Large intestine (tissue), 3 donors: ENCODE results near the gene TMPRSS4. TPM values are rescaled to one million over a fixed set of nuclear protein-coding genes. Genes with fewer than 3 reads are reported as not detected.
A peak's percentile ranks its signal among the peaks of the same experiment; 100 is the strongest.

ENCODE experiments used
- DNase-seq, 2 donors: peaks; one replicate each; pipeline versions ENCODE4 v3.0.0 to v3.0.0-alpha.2; 2013
- H3K27ac ChIP-seq: one replicate; pipeline ENCODE4 v1.5.1; 2013; ENCODE audit warnings: low read length
- H3K27me3 ChIP-seq: 2 replicates; pipeline ENCODE4 v1.6.1; 2013; ENCODE audit warnings: low read length; ENCODE audit not compliant: control insufficient read depth, insufficient read depth
- H3K36me3 ChIP-seq: 2 replicates; pipeline ENCODE4 v1.6.1; 2013; ENCODE audit warnings: low read length; ENCODE audit not compliant: control insufficient read depth, insufficient read depth
- H3K4me1 ChIP-seq: one replicate; pipeline ENCODE4 v1.6.1; 2013; ENCODE audit warnings: low read length; ENCODE audit not compliant: control insufficient read depth, insufficient read depth
- H3K4me3 ChIP-seq: one replicate; pipeline ENCODE4 v1.5.1; 2013; ENCODE audit warnings: low read length
- H3K9me3 ChIP-seq: one replicate; pipeline ENCODE4 v1.6.1; 2013; ENCODE audit warnings: mild to moderate bottlenecking, low read depth, low read length, moderate library complexity; ENCODE audit not compliant: control insufficient read depth
- WGBS: methylation state at CpG from one replicate; pipeline ENCODE4 v1.1.5; 2013; ENCODE audit warnings: low lambda C conversion rate; ENCODE audit not compliant: insufficient coverage; 5-methylcytosine and 5-hydroxymethylcytosine counted together
- polyA plus RNA-seq: library from polyadenylated mRNA; unstranded; fragments of 120-200 nt; gene quantifications from one replicate; pipeline ENCODE4 v1.2.1, GENCODE V29; 2013

The TMPRSS4 gene
- polyA plus RNA-seq, 1 donor = 62.6 TPM

- DNase-seq = no peak
- Histone ChIP-seq H3K9me3 (peaks cover 3% of the 10 kb centered on the region), H3K4me3 (no peak overlapping the region), H3K36me3 (no peaks in the 10 kb centered on the region), H3K27me3 (peaks cover 96% of the 10 kb centered on the region), H3K27ac (peak overlapping the region; percentile 20), H3K4me1 (peaks cover 45% of the 10 kb centered on the region)
- no CpG with 5 or more reads among the region's 11 CpGs for WGBS
Measured at GRCh38 chr11:118153976-118154375, 77.1 kb downstream of the TMPRSS4 start.

GRCh38 chr11:118154641-118155040 lies 77.8 kb downstream of the TMPRSS4 start:
- H3K4me1 ChIP-seq = peaks cover 45% of the 10 kb centered on the region
- H3K4me3 ChIP-seq = no peak overlapping the region
- H3K27me3 ChIP-seq = peaks cover 97% of the 10 kb centered on the region
- peak in 1 of 2 donors; percentile 71 for DNase-seq
- H3K27ac ChIP-seq = peak overlapping the region; percentile 57
- H3K9me3 ChIP-seq = peaks cover 3% of the 10 kb centered on the region
- no peaks in the 10 kb centered on the region for H3K36me3 ChIP-seq
- WGBS = no CpG with 5 or more reads among the region's 1 CpG

- Histone ChIP-seq H3K27me3 (peaks cover 95% of the 10 kb centered on the region), H3K36me3 (no peaks in the 10 kb centered on the region), H3K9me3 (peaks cover 3% of the 10 kb centered on the region), H3K27ac (no peak overlapping the region), H3K4me1 (peaks cover 45% of the 10 kb centered on the region), H3K4me3 (no peak overlapping the region)
- no CpG with 5 or more reads among the region's 11 CpGs for WGBS
- DNase-seq = no peak
Measured at GRCh38 chr11:118155776-118156530, 79.1 kb downstream of the TMPRSS4 start.

GRCh38 chr11:118156531-118157185 lies 79.8 kb downstream of the TMPRSS4 start:
- Histone ChIP-seq H3K4me1 (peaks cover 45% of the 10 kb centered on the region), H3K4me3 (no peak overlapping the region), H3K27ac (no peak overlapping the region), H3K27me3 (peaks cover 94% of the 10 kb centered on the region), H3K36me3 (no peaks in the 10 kb centered on the region), H3K9me3 (peaks cover 3% of the 10 kb centered on the region)
- DNase-seq = peak in 1 of 2 donors; percentile 42
- WGBS = no CpG with 5 or more reads among the region's 21 CpGs

- 33% methylated on average over 3 of the region's 10 CpGs for WGBS
- no peak for DNase-seq
- no peak overlapping the region for H3K4me3 ChIP-seq
- H3K27me3 ChIP-seq = peaks cover 93% of the 10 kb centered on the region
- peaks cover 40% of the 10 kb centered on the region for H3K4me1 ChIP-seq
- H3K9me3 ChIP-seq = peaks cover 3% of the 10 kb centered on the region
- H3K36me3 ChIP-seq = no peaks in the 10 kb centered on the region
- no peak overlapping the region for H3K27ac ChIP-seq
Measured at GRCh38 chr11:118157186-118157895, 80.5 kb downstream of the TMPRSS4 start.

- Histone ChIP-seq H3K4me3 (no peak overlapping the region), H3K4me1 (peaks cover 1% of the 10 kb centered on the region), H3K36me3 (no peaks in the 10 kb centered on the region), H3K27ac (no peak overlapping the region), H3K27me3 (peaks cover 76% of the 10 kb centered on the region), H3K9me3 (no peaks in the 10 kb centered on the region)
- 77% methylated on average over 3 of the region's 6 CpGs for WGBS
- DNase-seq = no peak
Measured at GRCh38 chr11:118161786-118162185, 84.9 kb downstream of the TMPRSS4 start.

GRCh38 chr11:118162846-118163245 lies 86.0 kb downstream of the TMPRSS4 start:
- Histone ChIP-seq H3K4me3 (no peak overlapping the region), H3K27ac (no peak overlapping the region), H3K9me3 (no peaks in the 10 kb centered on the region), H3K4me1 (no peaks in the 10 kb centered on the region), H3K27me3 (peaks cover 72% of the 10 kb centered on the region), H3K36me3 (no peaks in the 10 kb centered on the region)
- WGBS = no CpG with 5 or more reads among the region's 3 CpGs
- DNase-seq = no peak

GRCh38 chr11:118163494-118163893 lies 86.6 kb downstream of the TMPRSS4 start:
- peaks cover 65% of the 10 kb centered on the region for H3K27me3 ChIP-seq
- H3K27ac ChIP-seq = no peak overlapping the region
- peaks cover 1% of the 10 kb centered on the region for H3K4me1 ChIP-seq
- H3K4me3 ChIP-seq = no peak overlapping the region
- 57% methylated on average over 2 of the region's 5 CpGs for WGBS
- H3K36me3 ChIP-seq = no peaks in the 10 kb centered on the region
- no peaks in the 10 kb centered on the region for H3K9me3 ChIP-seq
- no peak for DNase-seq

- H3K27ac ChIP-seq = no peak overlapping the region
- H3K36me3 ChIP-seq = no peaks in the 10 kb centered on the region
- no peak overlapping the region for H3K4me3 ChIP-seq
- WGBS = no CpG with 5 or more reads among the region's 2 CpGs
- H3K27me3 ChIP-seq = peaks cover 57% of the 10 kb centered on the region
- no peaks in the 10 kb centered on the region for H3K9me3 ChIP-seq
- no peak for DNase-seq
- H3K4me1 ChIP-seq = peaks cover 12% of the 10 kb centered on the region
Measured at GRCh38 chr11:118164885-118165284, 88.0 kb downstream of the TMPRSS4 start.

- H3K36me3 ChIP-seq = no peaks in the 10 kb centered on the region
- no peaks in the 10 kb centered on the region for H3K9me3 ChIP-seq
- no peak for DNase-seq
- peaks cover 57% of the 10 kb centered on the region for H3K27me3 ChIP-seq
- H3K4me3 ChIP-seq = no peak overlapping the region
- WGBS = no CpG with 5 or more reads among the region's 17 CpGs
- no peak overlapping the region for H3K27ac ChIP-seq
- peaks cover 15% of the 10 kb centered on the region for H3K4me1 ChIP-seq
Measured at GRCh38 chr11:118166641-118167040, 89.8 kb downstream of the TMPRSS4 start.
